ENCODE data around the gene POC1A. TPM values are rescaled to one million over a fixed set of nuclear protein-coding genes. Genes with fewer than 3 reads are reported as not detected.

Gene POC1A
- total and polyA plus RNA-seq, 2 experiments from 2014 or later = 19.1 to 26.7 TPM

- peaks cover 36% of the 10 kb centered on the region for H3K36me3 Mint-ChIP-seq (ENCODE audit: low read depth)
Measured at GRCh38 chr3:52117537-52117936, 36.7 kb downstream of the POC1A start.

More at GRCh38 chr3:52117537-52117936, 36.7 kb downstream of the POC1A start:
- no peaks in the 10 kb centered on the region for H3K4me1 ChIP-seq (ENCODE audit: insufficient read depth)
- peaks cover 5% of the 10 kb centered on the region for H3K27me3 Mint-ChIP-seq (ENCODE audit: insufficient read depth, low read depth, poor library complexity)
- H3K27me3 ChIP-seq (ENCODE audit: insufficient read depth) = no peaks in the 10 kb centered on the region
- no peaks in the 10 kb centered on the region for H3K79me2 ChIP-seq (replicated peaks; ENCODE audit: insufficient read depth)
- H3F3A ChIP-seq (replicated peaks; ENCODE audit: low read depth) = no peaks in the 10 kb centered on the region
- H3K4me3 Mint-ChIP-seq = no peak overlapping the region
- no peaks in the 10 kb centered on the region for H4K20me1 ChIP-seq (replicated peaks; ENCODE audit: insufficient read depth)
- no peak overlapping the region for H3K4me3 ChIP-seq
- DNase-seq (ENCODE audit: low spot score) (no peak), ATAC-seq (no peak)
- H3K27ac Mint-ChIP-seq = no peak overlapping the region
- H3K9me3 Mint-ChIP-seq = no peaks in the 10 kb centered on the region
- H3K4me2 ChIP-seq = no peak overlapping the region
- peaks cover 9% of the 10 kb centered on the region for H3K36me3 ChIP-seq (ENCODE audit: insufficient read depth)
- TF ChIP-seq REST (IDR thresholded peaks at IDR 0.05; ENCODE audit: unreplicated experiment) (no peak), EZH2phosphoT487 (IDR thresholded peaks at IDR 0.05; ENCODE audit: unreplicated experiment) (no peak), CTCF (conservative IDR thresholded peaks at IDR 0.05; ENCODE audit: low read depth in 2 of 2) (no peak), JUNB (IDR thresholded peaks at IDR 0.05; ENCODE audit: unreplicated experiment) (no peak), STAT1 (IDR thresholded peaks at IDR 0.05; ENCODE audit: unreplicated experiment) (no peak), NANOG (IDR thresholded peaks at IDR 0.05; ENCODE audit: borderline replicate concordance) (no peak), ZNF331 (CRISPR knock-in tag; IDR thresholded peaks at IDR 0.05; ENCODE audit: low read depth) (no peak), EZH2 (IDR thresholded peaks at IDR 0.05; ENCODE audit: low read depth, unreplicated experiment) (no peak), ZNF114 (CRISPR knock-in tag; IDR thresholded peaks at IDR 0.05) (no peak), ZNF462 (CRISPR knock-in tag; IDR thresholded peaks at IDR 0.05) (no peak)
- H3K4me1 Mint-ChIP-seq = no peaks in the 10 kb centered on the region
- no peak overlapping the region for H2AFZ ChIP-seq
- no peak overlapping the region for H3K27ac ChIP-seq (ENCODE audit: low read depth)
- no peaks in the 10 kb centered on the region for H3K9me2 ChIP-seq (ENCODE audit: insufficient read depth)

All from GM23338 (cell line).